ENCODE results near the gene TAS2R9. TPM values are rescaled to one million over a fixed set of nuclear protein-coding genes. Genes with fewer than 3 reads are reported as not detected.

The TAS2R9 gene, protein sequence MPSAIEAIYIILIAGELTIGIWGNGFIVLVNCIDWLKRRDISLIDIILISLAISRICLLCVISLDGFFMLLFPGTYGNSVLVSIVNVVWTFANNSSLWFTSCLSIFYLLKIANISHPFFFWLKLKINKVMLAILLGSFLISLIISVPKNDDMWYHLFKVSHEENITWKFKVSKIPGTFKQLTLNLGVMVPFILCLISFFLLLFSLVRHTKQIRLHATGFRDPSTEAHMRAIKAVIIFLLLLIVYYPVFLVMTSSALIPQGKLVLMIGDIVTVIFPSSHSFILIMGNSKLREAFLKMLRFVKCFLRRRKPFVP
- polyA plus RNA-seq (2012; ENCODE audit: low read depth, missing spikeins): not detected

DNA sequence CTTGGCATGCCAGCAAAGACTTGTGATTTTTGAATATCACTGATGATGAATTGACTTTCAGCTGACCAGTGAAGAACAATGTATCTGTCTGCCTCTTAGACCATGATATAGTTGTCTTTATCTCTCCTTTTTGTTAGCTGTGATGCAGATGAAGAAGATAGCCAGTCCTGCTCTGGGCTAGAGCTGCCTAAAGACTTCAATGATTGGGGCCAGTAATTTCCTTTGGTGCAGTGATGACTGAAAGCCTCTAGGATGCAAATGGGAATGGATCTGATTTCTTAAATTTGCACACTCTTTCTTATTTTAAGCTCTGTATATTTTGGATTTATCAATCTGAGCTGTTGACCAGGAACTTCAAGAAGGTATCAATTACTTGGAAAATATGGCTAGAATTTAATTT lies at the start of gene TAS2R9:
Gene TAS2R9 (minus strand): TSS at position 101 of the 400 bp plus-strand sequence. CDS start 93 bp downstream, at position 8.
- DNase-seq (ENCODE audit: insufficient read length, low spot score) (no peak), FAIRE-seq (no peak)
- TF ChIP-seq TAF1 (IDR thresholded peaks at IDR 0.05; ENCODE audit: low read depth, low read length) (no peak), POLR2A (IDR thresholded peaks at IDR 0.05; ENCODE audit: low read depth, low read length) (no peak), POU2F2 (IDR thresholded peaks at IDR 0.05; ENCODE audit: low read depth, low read length) (no peak), POLR2AphosphoS5 (IDR thresholded peaks at IDR 0.05; ENCODE audit: low read depth, low read length) (no peak), SPI1 (IDR thresholded peaks at IDR 0.05; ENCODE audit: low read depth, low read length) (no peak), PAX5 (IDR thresholded peaks at IDR 0.05; ENCODE audit: insufficient read depth, low read length, severe bottlenecking) (no peak)

DNA sequence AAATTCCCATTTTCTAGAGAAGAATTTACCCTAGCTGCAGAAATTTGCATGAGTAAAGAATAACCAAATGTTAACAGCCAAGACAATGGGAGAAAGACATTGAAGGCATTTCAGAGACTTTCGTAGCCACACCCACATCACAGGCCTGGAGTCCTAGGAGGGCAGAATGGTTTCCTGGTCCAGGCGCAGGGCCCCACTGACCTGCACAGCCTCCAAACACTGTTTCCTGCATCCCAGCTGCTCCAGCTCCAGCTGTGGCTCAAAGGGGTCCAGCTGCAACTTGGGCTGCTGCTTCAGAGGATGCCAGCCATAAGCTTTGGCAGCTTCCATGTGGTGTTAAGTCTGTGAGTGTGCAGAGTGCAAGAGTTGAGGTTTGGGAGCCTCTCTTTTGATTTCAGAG lies 45.8 kb upstream of the TAS2R9 start:
- DNase-seq (ENCODE audit: insufficient read length, low spot score): no peak
- TF ChIP-seq PAX5 (IDR thresholded peaks at IDR 0.05; ENCODE audit: insufficient read depth, low read length, severe bottlenecking): no peak
- no peak for TF ChIP-seq POU2F2 (IDR thresholded peaks at IDR 0.05; ENCODE audit: low read depth, low read length)
- TF ChIP-seq TAF1 (IDR thresholded peaks at IDR 0.05; ENCODE audit: low read depth, low read length): no peak
- TF ChIP-seq POLR2A (IDR thresholded peaks at IDR 0.05; ENCODE audit: low read depth, low read length): no peak
- no peak for TF ChIP-seq SPI1 (IDR thresholded peaks at IDR 0.05; ENCODE audit: low read depth, low read length)
- no peak for TF ChIP-seq POLR2AphosphoS5 (IDR thresholded peaks at IDR 0.05; ENCODE audit: low read depth, low read length)
- FAIRE-seq: no peak

DNA sequence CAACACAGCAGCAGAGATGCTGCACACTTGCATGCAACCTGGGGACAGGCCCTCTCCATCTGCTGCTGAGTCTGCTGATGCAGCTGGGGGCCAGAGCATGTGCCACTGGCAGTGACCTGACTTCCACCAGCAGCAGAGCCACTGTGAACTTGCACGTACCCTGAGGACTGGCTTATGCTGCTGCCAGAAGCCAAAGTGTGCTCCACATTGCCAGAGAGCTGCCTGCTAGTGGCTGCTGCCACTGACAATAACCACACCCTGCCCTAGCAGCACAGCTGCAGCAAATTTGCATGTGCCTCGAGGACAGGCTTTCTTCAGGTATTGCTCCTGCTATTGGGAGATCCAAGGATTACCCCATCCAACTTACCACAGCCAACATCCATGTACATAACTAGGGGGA lies 43.8 kb upstream of the TAS2R9 start:
- TF ChIP-seq POLR2A (IDR thresholded peaks at IDR 0.05; ENCODE audit: low read depth, low read length) (no peak), TAF1 (IDR thresholded peaks at IDR 0.05; ENCODE audit: low read depth, low read length) (no peak), PAX5 (IDR thresholded peaks at IDR 0.05; ENCODE audit: insufficient read depth, low read length, severe bottlenecking) (no peak), POLR2AphosphoS5 (IDR thresholded peaks at IDR 0.05; ENCODE audit: low read depth, low read length) (no peak), POU2F2 (IDR thresholded peaks at IDR 0.05; ENCODE audit: low read depth, low read length) (no peak), SPI1 (IDR thresholded peaks at IDR 0.05; ENCODE audit: low read depth, low read length) (no peak)
- FAIRE-seq (no peak), DNase-seq (ENCODE audit: insufficient read length, low spot score) (no peak)

DNA sequence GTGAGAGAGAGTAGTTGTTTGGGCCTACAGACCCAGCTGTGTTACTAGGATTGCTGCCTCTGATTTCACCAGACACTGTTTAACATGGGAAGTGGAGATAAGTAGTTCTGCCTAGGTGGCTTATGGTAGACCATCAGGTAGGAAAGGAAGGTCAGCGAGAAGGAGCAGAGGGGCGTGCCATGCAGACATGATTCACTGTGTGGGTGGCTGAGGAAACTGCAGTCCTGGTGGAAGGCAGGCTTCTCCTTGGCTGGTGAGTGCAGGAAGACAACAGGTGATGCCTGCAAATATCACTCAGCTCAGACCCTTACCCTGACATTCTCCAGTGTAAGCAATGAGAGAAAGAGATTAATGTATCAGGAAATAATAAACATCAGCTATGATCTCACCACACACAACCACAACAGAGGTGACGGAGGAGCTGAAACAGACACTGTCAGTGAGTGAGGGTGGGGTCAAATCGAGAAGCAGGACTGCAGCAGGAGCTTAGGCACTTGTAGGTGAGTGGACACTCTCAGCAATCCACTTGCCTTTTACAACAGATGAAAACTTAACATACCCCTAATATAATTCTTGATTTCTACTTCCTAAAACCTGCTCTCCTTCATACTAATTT lies 41.4 kb upstream of the TAS2R9 start:
- TF ChIP-seq SPI1 (IDR thresholded peaks at IDR 0.05; ENCODE audit: low read depth, low read length) (no peak), POLR2AphosphoS5 (IDR thresholded peaks at IDR 0.05; ENCODE audit: low read depth, low read length) (no peak), PAX5 (IDR thresholded peaks at IDR 0.05; ENCODE audit: insufficient read depth, low read length, severe bottlenecking) (no peak), POU2F2 (IDR thresholded peaks at IDR 0.05; ENCODE audit: low read depth, low read length) (no peak), TAF1 (IDR thresholded peaks at IDR 0.05; ENCODE audit: low read depth, low read length) (no peak), POLR2A (IDR thresholded peaks at IDR 0.05; ENCODE audit: low read depth, low read length) (no peak)
- no peak for FAIRE-seq

DNA sequence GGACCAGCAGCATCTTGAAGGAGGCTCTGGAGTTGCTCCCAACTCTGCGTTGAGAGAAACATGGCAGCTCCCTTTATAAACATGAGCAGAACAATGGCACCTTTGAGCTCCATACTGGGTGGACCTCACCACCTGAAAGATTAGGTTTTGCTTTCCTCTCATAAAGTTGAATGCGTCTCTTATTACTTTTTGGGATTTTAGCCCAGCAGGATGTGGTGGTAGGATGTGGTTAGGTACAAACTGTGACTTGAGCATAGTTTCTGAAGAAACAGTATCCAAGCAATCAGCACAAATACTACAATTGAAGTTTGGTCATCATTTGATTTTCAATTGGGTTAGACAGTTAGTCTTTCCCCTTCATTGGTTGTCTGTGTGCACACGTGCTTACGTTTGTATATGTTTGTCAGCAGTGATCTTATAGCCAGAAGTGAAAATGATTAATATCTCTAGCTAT lies 39.5 kb upstream of the TAS2R9 start, which contains the start of gene PRR4:
Gene PRR4 (minus strand): TSS at position 51 of the 454 bp plus-strand sequence. CDS start 38 bp downstream, at position 13.
- TF ChIP-seq TAF1 (IDR thresholded peaks at IDR 0.05; ENCODE audit: low read depth, low read length): no peak
- TF ChIP-seq PAX5 (IDR thresholded peaks at IDR 0.05; ENCODE audit: insufficient read depth, low read length, severe bottlenecking): no peak
- TF ChIP-seq POU2F2 (IDR thresholded peaks at IDR 0.05; ENCODE audit: low read depth, low read length): no peak
- TF ChIP-seq POLR2AphosphoS5 (IDR thresholded peaks at IDR 0.05; ENCODE audit: low read depth, low read length): no peak
- no peak for TF ChIP-seq POLR2A (IDR thresholded peaks at IDR 0.05; ENCODE audit: low read depth, low read length)
- TF ChIP-seq SPI1 (IDR thresholded peaks at IDR 0.05; ENCODE audit: low read depth, low read length): no peak
- no peak for DNase-seq (ENCODE audit: insufficient read length, low spot score)
- no peak for FAIRE-seq

More for the DNA sequence above, 41.4 kb upstream of the TAS2R9 start:
- DNase-seq (ENCODE audit: insufficient read length, low spot score): no peak

DNA sequence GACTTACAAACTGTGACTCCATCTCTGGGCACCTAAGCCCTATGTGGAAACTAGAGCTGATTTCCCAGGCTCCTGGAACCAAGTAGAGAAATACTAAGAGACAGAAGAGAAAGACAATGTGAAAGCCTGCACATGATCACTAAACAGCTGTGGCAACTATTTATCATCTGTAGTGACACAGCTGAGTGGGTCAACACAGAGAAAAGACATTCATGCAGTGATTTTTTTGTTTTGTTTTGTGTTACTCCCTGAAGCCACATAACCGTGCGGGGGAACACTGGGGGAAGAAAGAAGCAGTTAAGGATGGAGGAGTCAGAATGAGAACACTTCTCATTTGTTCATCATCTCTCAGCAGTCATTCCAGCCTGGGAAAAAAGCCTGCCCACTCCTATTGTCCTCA lies 37.8 kb upstream of the TAS2R9 start:
- FAIRE-seq (no peak), DNase-seq (ENCODE audit: insufficient read length, low spot score) (no peak)
- no peak for TF ChIP-seq SPI1 (IDR thresholded peaks at IDR 0.05; ENCODE audit: low read depth, low read length)
- no peak for TF ChIP-seq POU2F2 (IDR thresholded peaks at IDR 0.05; ENCODE audit: low read depth, low read length)
- TF ChIP-seq TAF1 (IDR thresholded peaks at IDR 0.05; ENCODE audit: low read depth, low read length): no peak
- no peak for TF ChIP-seq POLR2A (IDR thresholded peaks at IDR 0.05; ENCODE audit: low read depth, low read length)
- no peak for TF ChIP-seq POLR2AphosphoS5 (IDR thresholded peaks at IDR 0.05; ENCODE audit: low read depth, low read length)
- TF ChIP-seq PAX5 (IDR thresholded peaks at IDR 0.05; ENCODE audit: insufficient read depth, low read length, severe bottlenecking): no peak

DNA sequence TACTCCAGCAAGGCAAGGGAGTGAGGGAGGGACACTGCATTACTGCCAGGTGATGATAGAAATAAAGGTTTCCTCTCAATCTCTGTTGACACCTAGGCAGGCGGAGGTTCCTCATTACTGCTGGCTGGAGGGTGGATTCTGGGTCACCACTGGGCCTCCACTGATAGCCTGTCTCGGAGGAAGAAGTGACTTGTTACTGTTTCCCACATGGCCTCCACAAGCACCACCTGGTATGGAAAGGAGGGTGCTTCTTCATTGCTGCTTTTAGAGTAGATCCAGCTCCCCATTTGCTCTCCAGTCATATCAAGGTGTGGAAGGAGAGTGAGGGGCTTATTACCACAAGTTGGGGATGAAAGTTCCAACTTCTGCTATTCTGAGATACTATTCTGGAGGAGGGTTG lies 32.9 kb upstream of the TAS2R9 start:
- DNase-seq (ENCODE audit: insufficient read length, low spot score): no peak
- no peak for FAIRE-seq
- TF ChIP-seq PAX5 (IDR thresholded peaks at IDR 0.05; ENCODE audit: insufficient read depth, low read length, severe bottlenecking) (no peak), TAF1 (IDR thresholded peaks at IDR 0.05; ENCODE audit: low read depth, low read length) (no peak), SPI1 (IDR thresholded peaks at IDR 0.05; ENCODE audit: low read depth, low read length) (no peak), POLR2AphosphoS5 (IDR thresholded peaks at IDR 0.05; ENCODE audit: low read depth, low read length) (no peak), POU2F2 (IDR thresholded peaks at IDR 0.05; ENCODE audit: low read depth, low read length) (no peak), POLR2A (IDR thresholded peaks at IDR 0.05; ENCODE audit: low read depth, low read length) (no peak)

DNA sequence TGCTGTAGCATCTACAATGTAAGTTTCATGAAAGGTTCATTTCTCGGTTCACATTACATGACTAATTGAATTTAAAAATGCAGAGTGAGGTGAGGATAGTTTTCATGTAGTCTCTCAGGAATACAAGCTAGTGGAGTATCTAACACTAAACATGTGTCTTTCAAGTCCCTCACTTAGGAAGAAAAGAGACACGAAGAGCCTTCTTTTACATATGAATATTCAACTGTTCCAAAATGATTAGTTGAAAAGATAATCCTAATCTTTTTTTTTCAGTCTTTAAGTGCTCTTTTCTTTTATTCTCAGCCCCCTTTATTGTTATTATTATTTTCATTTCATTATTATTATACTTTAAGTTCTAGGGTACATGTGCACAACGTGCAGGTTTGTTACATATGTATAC lies 28.5 kb upstream of the TAS2R9 start:
- FAIRE-seq (no peak), DNase-seq (ENCODE audit: insufficient read length, low spot score) (no peak)

DNA sequence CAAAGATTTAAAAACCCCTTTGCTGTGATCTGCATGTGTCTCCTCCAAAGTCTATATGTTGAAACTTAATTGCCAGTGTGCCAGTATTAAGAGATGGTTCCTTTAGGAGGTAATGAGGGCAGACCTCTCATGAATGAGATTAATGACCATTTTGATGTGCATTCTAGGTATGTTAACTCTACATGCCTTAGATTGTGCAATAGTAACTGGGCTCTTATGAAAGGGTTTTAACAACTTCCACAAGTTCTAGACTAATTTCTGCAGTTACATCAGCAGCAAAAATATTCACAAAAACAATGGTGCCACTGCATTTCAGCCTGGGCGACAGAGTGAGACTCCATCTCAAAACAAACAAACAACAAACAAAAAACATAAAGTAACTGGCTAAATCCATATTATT lies 20.0 kb upstream of the TAS2R9 start:
- TF ChIP-seq PAX5 (IDR thresholded peaks at IDR 0.05; ENCODE audit: insufficient read depth, low read length, severe bottlenecking) (no peak), POLR2A (IDR thresholded peaks at IDR 0.05; ENCODE audit: low read depth, low read length) (no peak), SPI1 (IDR thresholded peaks at IDR 0.05; ENCODE audit: low read depth, low read length) (no peak), TAF1 (IDR thresholded peaks at IDR 0.05; ENCODE audit: low read depth, low read length) (no peak), POLR2AphosphoS5 (IDR thresholded peaks at IDR 0.05; ENCODE audit: low read depth, low read length) (no peak), POU2F2 (IDR thresholded peaks at IDR 0.05; ENCODE audit: low read depth, low read length) (no peak)
- DNase-seq (ENCODE audit: insufficient read length, low spot score): no peak

More for the DNA sequence above, 28.5 kb upstream of the TAS2R9 start:
- TF ChIP-seq POLR2AphosphoS5 (IDR thresholded peaks at IDR 0.05; ENCODE audit: low read depth, low read length) (no peak), PAX5 (IDR thresholded peaks at IDR 0.05; ENCODE audit: insufficient read depth, low read length, severe bottlenecking) (no peak), SPI1 (IDR thresholded peaks at IDR 0.05; ENCODE audit: low read depth, low read length) (no peak), TAF1 (IDR thresholded peaks at IDR 0.05; ENCODE audit: low read depth, low read length) (no peak), POLR2A (IDR thresholded peaks at IDR 0.05; ENCODE audit: low read depth, low read length) (no peak), POU2F2 (IDR thresholded peaks at IDR 0.05; ENCODE audit: low read depth, low read length) (no peak)

More for the DNA sequence above, 20.0 kb upstream of the TAS2R9 start:
- FAIRE-seq: no peak

All from GM12891 (cell line).